OCI-LY7 (cell line): Measurements from ENCODE around the gene RAB40C. TPM values are rescaled to one million over a fixed set of nuclear protein-coding genes. Genes with fewer than 3 reads are reported as not detected.

ENCODE experiments used
- BruUV-seq: library from RNA; stranded (reverse); fragments of 400-500 nt; replicated peaks from 2 replicates; lab custom pipeline; 2021; lab: Mats Ljungman, UMichigan
- CTCF ChIA-PET: fragments of 300-600 bp; sonication (Branson Sonifier 250); formaldehyde crosslinking; loops from one replicate; lab custom pipeline; 2022; ENCODE audit warnings: antibody characterized with exemption; ENCODE audit not compliant: unreplicated experiment; lab: Charles Lee
- POLR2A ChIA-PET: fragments of 300-600 bp; sonication (Branson Sonifier 250); formaldehyde crosslinking; loops from one replicate; lab custom pipeline; 2022; ENCODE audit warnings: antibody characterized with exemption; lab: Charles Lee
- DNase-seq: peaks from one replicate; pipeline ENCODE4 v3.0.0-alpha.2; 2015; ENCODE audit warnings: low spot score
- H2AFZ ChIP-seq: fragments of 200-600 bp; sonication (generic), shearing (Covaris generic); 2 replicates; pipeline ENCODE4 v1.6.1; 2014; ENCODE audit warnings: mild to moderate bottlenecking, antibody characterized with exemption, low read length, moderate library complexity
- H3K27ac ChIP-seq: fragments of 200-600 bp; sonication (generic); 2 replicates; pipeline ENCODE4 v1.5.1; 2014; ENCODE audit warnings: mixed run types, low read depth, mild to moderate bottlenecking, moderate library complexity, low read length, inconsistent platforms; ENCODE audit not compliant: poor library complexity, severe bottlenecking
- H3K36me3 ChIP-seq: fragments of 200-600 bp; sonication (generic); 2 replicates; pipeline ENCODE4 v1.6.1; 2014; ENCODE audit warnings: mild to moderate bottlenecking, antibody characterized with exemption, low read length, moderate library complexity, mixed read lengths; ENCODE audit not compliant: insufficient read depth
- H3K4me1 ChIP-seq: fragments of 200-600 bp; sonication (generic); 2 replicates; pipeline ENCODE4 v1.5.1; 2014; ENCODE audit warnings: mild to moderate bottlenecking, low read length; ENCODE audit not compliant: insufficient read depth, poor library complexity, severe bottlenecking
- H3K4me2 ChIP-seq: fragments of 200-600 bp; sonication (generic); 2 replicates; pipeline ENCODE4 v1.6.1; 2014; ENCODE audit warnings: mild to moderate bottlenecking, low read length
- H3K4me3 ChIP-seq: fragments of 200-600 bp; sonication (generic); 2 replicates; pipeline ENCODE4 v1.5.1; 2014; ENCODE audit warnings: mild to moderate bottlenecking, low read depth, low read length; ENCODE audit not compliant: poor library complexity, severe bottlenecking
- H3K79me2 ChIP-seq: fragments of 200-600 bp; sonication (generic); 2 replicates; pipeline ENCODE4 v1.6.1; 2016; ENCODE audit warnings: low read depth, mild to moderate bottlenecking, low read length, moderate library complexity, mixed read lengths; ENCODE audit not compliant: insufficient read depth
- H3K9me2 ChIP-seq: fragments of 200-600 bp; sonication (generic); 2 replicates; pipeline ENCODE4 v1.6.1; 2016; ENCODE audit warnings: mild to moderate bottlenecking, low read length, mixed read lengths; ENCODE audit not compliant: insufficient read depth
- H3K9me3 ChIP-seq: fragments of 200-600 bp; sonication (generic); 2 replicates; pipeline ENCODE4 v1.6.1; 2014; ENCODE audit warnings: mild to moderate bottlenecking, mixed run types, low read length, mixed read lengths
- H4K20me1 ChIP-seq: fragments of 200-600 bp; sonication (generic); 2 replicates; pipeline ENCODE4 v1.6.1; 2014; ENCODE audit warnings: mild to moderate bottlenecking, antibody characterized with exemption, low read length, moderate library complexity, mixed read lengths; ENCODE audit not compliant: insufficient read depth
- EZH2phosphoT487 ChIP-seq: fragments of 200-600 bp; sonication (generic); IDR thresholded peaks from 2 replicates; pipeline ENCODE4 v1.6.1; 2018; ENCODE audit warnings: low read depth, borderline replicate concordance, mild to moderate bottlenecking, mixed run types, antibody characterized with exemption, low read length, moderate library complexity, mixed read lengths
- intact Hi-C: fragments of 100-400 bp; cut with micrococcal nuclease; formaldehyde crosslinking; loops from one replicate; pipeline ENCODE4 v1.10.0; 2022; ENCODE audit not compliant: unreplicated experiment
- total RNA-seq, 2 experiments: library from RNA; depleted of rRNA in 1 of 2; stranded (reverse); fragments of >200 nt in 1 of 2; shearing (Covaris generic) in 1 of 2; gene quantifications; 2 replicates each; pipeline ENCODE4 v1.2.3, GENCODE V29; 2014 to 2022
- TF ChIP-seq, protein P1 (sequence below): fragments of 200-600 bp; sonication (generic); conservative IDR thresholded peaks from 2 replicates; pipeline ENCODE4 v1.5.1; 2014; ENCODE audit warnings: mild to moderate bottlenecking, antibody characterized with exemption, low read length, moderate library complexity, mixed read lengths

Gene RAB40C
- total RNA-seq, 2 experiments from 2014 or later: 19.3 to 20.9 TPM

DNA sequence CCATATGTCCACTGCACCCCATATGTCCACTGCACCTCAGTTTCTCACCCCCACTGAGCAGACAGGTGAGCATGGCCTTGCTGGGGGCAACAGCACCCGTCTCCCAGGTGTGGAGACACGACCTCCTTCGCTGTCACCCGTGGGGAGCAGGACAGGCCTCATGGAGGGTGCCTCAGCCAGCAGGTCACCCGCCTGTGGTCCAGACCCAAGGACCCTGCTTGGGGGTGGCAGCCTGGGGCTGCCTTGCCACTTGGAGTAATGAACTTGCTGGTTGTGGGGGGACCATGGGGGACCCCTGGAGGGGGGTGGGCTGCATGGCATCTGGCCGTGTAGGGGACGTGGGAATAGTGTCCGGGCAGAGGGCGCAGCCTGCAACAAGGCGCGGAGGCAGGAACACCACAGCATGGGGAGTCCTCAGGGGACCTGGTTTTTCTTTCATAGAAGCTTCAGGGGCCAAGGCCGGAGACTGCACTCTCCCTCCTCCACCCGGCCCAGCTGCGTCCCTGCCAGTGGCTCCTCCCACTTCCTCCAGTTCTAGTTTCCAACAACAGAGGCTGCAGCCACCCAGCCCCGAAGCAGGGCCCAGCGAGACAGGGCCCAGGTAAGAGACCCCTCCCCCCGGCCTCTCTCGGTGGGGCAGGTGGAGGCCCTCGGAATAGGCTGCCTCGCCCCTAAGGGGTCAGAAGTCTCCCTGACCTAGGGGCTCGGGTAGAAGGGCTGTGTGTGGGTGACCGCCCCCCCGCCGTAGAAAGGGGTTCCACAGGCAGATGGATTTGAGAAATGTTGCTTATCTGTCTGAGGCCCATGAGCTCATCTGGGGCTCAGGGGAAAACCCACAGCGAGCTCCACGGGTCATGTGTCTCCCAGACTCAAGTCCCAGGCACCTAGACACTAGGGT lies 23.1 kb upstream of the RAB40C start, which contains the start of gene NHLRC4:
Gene NHLRC4 (plus strand): TSS at position 531 of the 898 bp plus-strand sequence. CDS start 1,043 bp downstream, outside the sequence.
- no peaks in the 10 kb centered on the region for H3K9me3 ChIP-seq
- H3K9me2 ChIP-seq: no peaks in the 10 kb centered on the region
- BruUV-seq: no TSS peak
- peak within 1 kb of the TSS; percentile 40; the same call in 1 of the 2 replicates for H2AFZ ChIP-seq
- TF ChIP-seq, protein P1, sequence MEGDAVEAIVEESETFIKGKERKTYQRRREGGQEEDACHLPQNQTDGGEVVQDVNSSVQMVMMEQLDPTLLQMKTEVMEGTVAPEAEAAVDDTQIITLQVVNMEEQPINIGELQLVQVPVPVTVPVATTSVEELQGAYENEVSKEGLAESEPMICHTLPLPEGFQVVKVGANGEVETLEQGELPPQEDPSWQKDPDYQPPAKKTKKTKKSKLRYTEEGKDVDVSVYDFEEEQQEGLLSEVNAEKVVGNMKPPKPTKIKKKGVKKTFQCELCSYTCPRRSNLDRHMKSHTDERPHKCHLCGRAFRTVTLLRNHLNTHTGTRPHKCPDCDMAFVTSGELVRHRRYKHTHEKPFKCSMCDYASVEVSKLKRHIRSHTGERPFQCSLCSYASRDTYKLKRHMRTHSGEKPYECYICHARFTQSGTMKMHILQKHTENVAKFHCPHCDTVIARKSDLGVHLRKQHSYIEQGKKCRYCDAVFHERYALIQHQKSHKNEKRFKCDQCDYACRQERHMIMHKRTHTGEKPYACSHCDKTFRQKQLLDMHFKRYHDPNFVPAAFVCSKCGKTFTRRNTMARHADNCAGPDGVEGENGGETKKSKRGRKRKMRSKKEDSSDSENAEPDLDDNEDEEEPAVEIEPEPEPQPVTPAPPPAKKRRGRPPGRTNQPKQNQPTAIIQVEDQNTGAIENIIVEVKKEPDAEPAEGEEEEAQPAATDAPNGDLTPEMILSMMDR: no peak
- TF ChIP-seq EZH2phosphoT487: no peak
- H3K27ac ChIP-seq: peak within 1 kb of the TSS; percentile 67
- peak within 1 kb of the TSS; percentile 46 for H3K4me3 ChIP-seq
- no peaks in the 10 kb centered on the region for H3K36me3 ChIP-seq
- H3K4me2 ChIP-seq: peak within 1 kb of the TSS; percentile 75
- CTCF ChIA-PET: no interaction called here
- peaks cover 7% of the 10 kb centered on the region; the same call in 1 of the 2 replicates for H3K79me2 ChIP-seq
- peaks cover 35% of the 10 kb centered on the region for H3K4me1 ChIP-seq
- POLR2A ChIA-PET: no interaction called here
- no peaks in the 10 kb centered on the region for H4K20me1 ChIP-seq
- DNase-seq: peak; percentile 90
- intact Hi-C loops: loop anchor here (1.0 to 5.0 kb wide), 2 partner anchors 39 to 184 kb away; partner anchors contain the start of genes CAPN15 and PGAP6

DNA sequence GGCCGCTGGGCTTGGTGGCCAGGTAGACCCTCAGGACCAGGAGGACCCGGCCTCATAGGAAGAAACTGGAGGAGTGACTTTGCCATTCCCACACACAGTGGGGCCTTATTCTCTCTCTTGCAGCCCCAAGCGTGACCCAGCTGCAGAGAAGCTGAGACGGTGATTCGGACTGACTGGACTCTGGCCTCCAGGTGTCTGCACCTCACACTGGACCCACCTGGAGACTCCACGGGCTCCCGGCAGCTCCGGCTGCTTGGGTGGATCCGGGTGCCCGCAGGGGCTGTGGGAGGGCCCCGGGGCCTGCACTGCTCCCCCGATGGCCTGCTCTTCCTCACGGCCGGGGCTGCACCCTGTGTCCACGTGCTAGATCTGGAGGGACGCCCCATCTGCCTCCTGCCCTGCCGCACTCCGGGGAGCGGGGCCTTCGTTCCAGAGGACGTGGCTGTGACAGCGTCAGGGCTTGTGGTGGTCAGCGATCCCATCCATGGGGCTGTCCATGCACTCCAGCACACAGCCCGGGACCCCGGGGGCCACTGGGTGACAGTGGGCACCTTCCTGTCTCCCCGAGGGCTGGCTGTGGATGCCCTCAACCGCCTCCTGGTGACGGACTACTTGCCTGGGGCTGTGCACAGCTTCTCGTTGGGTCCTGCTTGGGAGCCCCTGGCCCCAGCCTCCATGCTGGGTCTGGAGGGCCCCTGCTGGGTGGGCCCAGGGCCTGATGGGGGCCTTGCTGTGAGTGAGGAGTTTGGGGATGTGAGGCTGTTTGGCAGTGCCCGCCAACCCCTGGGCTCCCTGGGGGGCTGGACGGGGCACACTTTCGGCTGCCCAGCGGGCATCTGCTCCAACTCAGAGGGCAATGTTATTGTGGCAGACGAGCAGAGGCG lies 22.3 kb upstream of the RAB40C start:
- no peaks in the 10 kb centered on the region for H4K20me1 ChIP-seq
- no peaks in the 10 kb centered on the region for H3K9me3 ChIP-seq
- H3K9me2 ChIP-seq: no peaks in the 10 kb centered on the region
- intact Hi-C loops: loop anchor here (5.0 kb wide), 1 partner anchor 185 kb away; the partner anchor contains the start of gene PGAP6
- CTCF ChIA-PET: no interaction called here
- H3K27ac ChIP-seq: peak overlapping the region; percentile 67
- no TSS peak for BruUV-seq
- H2AFZ ChIP-seq: peak overlapping the region; percentile 40; the same call in 1 of the 2 replicates
- TF ChIP-seq EZH2phosphoT487: no peak
- TF ChIP-seq, protein P1: no peak
- H3K4me3 ChIP-seq: peak overlapping the region; percentile 46
- peaks cover 35% of the 10 kb centered on the region for H3K4me1 ChIP-seq
- POLR2A ChIA-PET: no interaction called here
- H3K36me3 ChIP-seq: no peaks in the 10 kb centered on the region
- DNase-seq: no peak
- peaks cover 7% of the 10 kb centered on the region; the same call in 1 of the 2 replicates for H3K79me2 ChIP-seq
- H3K4me2 ChIP-seq: peak overlapping the region; percentile 75
